Retinal pigment epithelial cell (primary cell): Measurements from ENCODE around the gene PGM3.

Source experiments
- DNase-seq: peaks from one replicate; pipeline ENCODE4 v3.0.0-alpha.2; 2010; ENCODE audit warnings: low read depth
- H3K4me3 ChIP-seq: 2 replicates; pipeline ENCODE4 v1.5.1; 2011; ENCODE audit warnings: mild to moderate bottlenecking, low read length, control low read depth, moderate library complexity
- CTCF ChIP-seq: conservative IDR thresholded peaks from 2 replicates; pipeline ENCODE4 v1.5.1; 2011; ENCODE audit warnings: low read depth, low read length, control low read depth, inconsistent platforms

The PGM3 gene

GRCh38 chr6:83167726-83168278 is 25.3 kb downstream of the PGM3 start:
- H3K4me3 ChIP-seq, result no peak overlapping the region
- TF ChIP-seq CTCF, result no peak
- no peak for DNase-seq

GRCh38 chr6:83160167-83160566 is 32.9 kb downstream of the PGM3 start:
- DNase-seq, result no peak
- no peak for TF ChIP-seq CTCF
- no peak overlapping the region for H3K4me3 ChIP-seq

DNA sequence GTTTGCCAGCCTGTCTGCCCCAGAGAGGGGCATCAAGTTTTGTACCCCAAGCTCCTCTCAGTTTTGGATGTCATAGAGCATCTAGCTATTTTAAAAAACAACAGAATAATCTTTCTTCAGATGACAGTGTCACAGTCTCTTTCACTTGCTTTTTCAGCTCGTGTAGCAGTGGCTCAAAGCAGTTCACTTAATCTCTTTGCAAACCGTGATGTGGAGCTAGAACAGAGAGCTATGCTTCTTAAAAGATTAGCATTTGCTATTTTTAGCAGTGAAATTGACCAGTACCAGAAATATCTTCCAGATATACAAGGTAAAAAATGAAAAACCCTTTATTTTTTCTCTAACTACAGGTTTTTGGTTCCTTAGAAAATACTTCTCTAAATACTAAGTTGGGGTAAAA is 37.3 kb downstream of the PGM3 start:
- no peak for TF ChIP-seq CTCF
- peak; percentile 22 for DNase-seq
- H3K4me3 ChIP-seq, result no peak overlapping the region

DNA sequence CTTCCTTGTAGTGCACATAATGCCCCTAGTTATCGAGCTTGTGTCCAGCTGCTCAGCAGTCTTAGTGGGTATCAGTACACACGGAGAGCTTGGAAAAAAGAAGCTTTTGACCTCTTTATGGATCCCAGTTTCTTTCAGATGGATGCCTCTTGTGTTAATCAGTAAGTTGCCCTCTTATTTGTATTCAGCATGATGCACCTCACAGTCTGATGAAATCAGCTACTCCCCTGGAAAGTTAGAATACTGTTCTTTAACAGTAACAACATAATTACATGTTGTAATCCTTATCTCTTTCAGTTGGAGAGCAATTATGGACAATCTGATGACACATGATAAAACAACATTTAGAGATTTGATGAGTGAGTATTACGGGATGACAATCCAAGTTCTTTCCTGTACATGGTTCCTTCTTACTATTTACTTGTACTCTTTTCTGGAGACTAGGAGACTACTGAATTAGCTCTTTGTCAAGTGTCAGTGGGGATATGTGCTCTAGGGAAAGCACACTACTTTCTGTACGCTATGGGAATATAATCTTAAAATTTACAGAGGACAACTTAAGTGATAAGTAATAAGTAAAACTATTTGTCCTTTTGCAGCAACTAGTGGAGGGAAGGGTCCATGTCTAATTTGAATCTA is 39.1 kb downstream of the PGM3 start:
- no peak for TF ChIP-seq CTCF
- DNase-seq, result no peak
- no peak overlapping the region for H3K4me3 ChIP-seq

DNA sequence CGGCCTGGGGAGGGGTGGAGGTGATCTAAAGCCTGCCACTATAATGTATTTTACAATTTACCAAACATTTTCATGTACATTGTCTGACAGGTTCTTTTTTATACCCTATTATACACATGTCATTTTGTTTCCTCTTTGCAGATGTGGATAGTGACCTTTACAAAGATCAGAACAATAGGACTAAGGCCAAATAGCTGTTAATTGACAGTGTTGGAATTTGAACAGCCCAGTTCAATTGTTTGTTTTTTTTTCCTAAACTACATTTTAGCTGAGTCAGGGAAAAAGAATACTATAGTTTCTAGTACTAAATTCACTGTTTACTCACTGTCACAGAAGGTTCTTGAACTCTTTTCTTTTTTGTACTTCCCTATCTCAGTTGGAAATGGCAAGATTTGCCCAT is 40.2 kb downstream of the PGM3 start:
- H3K4me3 ChIP-seq, result no peak overlapping the region
- TF ChIP-seq CTCF, result no peak
- DNase-seq, result no peak

- no peak for DNase-seq
- TF ChIP-seq CTCF, result no peak
- no peak overlapping the region for H3K4me3 ChIP-seq
Observed at GRCh38 chr6:83151114-83151513, 42.0 kb downstream of the PGM3 start.

DNA sequence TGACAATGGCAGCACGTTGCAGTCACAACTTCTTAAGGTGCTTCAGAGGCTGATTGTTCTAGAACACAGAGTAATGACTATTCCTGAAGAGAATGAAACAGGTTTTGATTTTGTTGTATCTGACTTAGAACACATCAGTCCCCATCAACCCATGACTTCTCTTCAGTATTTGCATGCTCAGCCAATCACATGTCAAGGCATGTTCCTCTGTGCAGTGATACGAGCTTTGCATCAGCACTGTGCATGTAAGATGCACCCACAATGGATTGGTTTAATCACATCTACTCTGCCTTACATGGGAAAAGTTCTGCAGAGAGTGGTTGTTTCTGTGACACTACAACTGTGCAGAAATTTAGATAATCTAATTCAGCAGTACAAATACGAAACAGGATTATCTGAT is 54.3 kb downstream of the PGM3 start:
- no peak for DNase-seq
- no peak for TF ChIP-seq CTCF
- no peak overlapping the region for H3K4me3 ChIP-seq
